Measurements from ENCODE around the gene BSDC1. TPM values are rescaled to one million over a fixed set of nuclear protein-coding genes. Genes with fewer than 3 reads are reported as not detected.

BSDC1 gene
- total and polyA plus RNA-seq, 10 of the 15 experiments (the other 5 are each of a cell fraction or from before 2014, with no cell fraction given), result 3.0 to 39.7 (median 22.8) TPM

GRCh38 chr1:32333251-32333963 lies 60.8 kb downstream of the BSDC1 start:
- ChIA-PET POLR2A (interaction anchor here (0.7 to 2.3 kb wide), 12 partner anchors 9 to 366 kb away, joined by 3 to 10 read pairs (median 4); partner anchors contain the start of genes BSDC1, CCDC28B, HDAC1 and LCK), RAD21 (ENCODE audit: unreplicated experiment) (interaction anchor here (0.8 to 2.5 kb wide), 14 partner anchors 12 to 118 kb away, joined by 3 to 13 read pairs (median 4); partner anchors contain the start of genes BSDC1 and LCK), SMC1A (ENCODE audit: uncharacterized antibody, unreplicated experiment) (interaction anchor here (0.7 to 4.1 kb wide), 12 partner anchors 9 to 118 kb away, joined by 3 to 17 read pairs (median 4); partner anchors contain the start of gene BSDC1), CTCF (interaction anchor here (0.6 to 5.2 kb wide), 20 partner anchors 11 to 356 kb away, joined by 3 to 29 read pairs (median 4); partner anchors contain the start of gene BSDC1)
- Histone ChIP-seq H3K9me3 (replicated peaks; ENCODE audit: control insufficient read depth, insufficient read depth, low read length) (no peaks in the 10 kb centered on the region), H3K79me2 (ENCODE audit: control insufficient read depth, insufficient read depth, low read length) (peaks cover 24% of the 10 kb centered on the region), H3K9ac (ENCODE audit: control insufficient read depth, insufficient read depth, low read length) (no peak overlapping the region; the same call in 1 of the 2 replicates), H3K4me3 (peak overlapping the region; percentile 80; the same call in 1 of the 2 replicates), H3K36me3 (ENCODE audit: control insufficient read depth in 2 of 2, insufficient read depth in 2 of 2, low read length in 1 of 2) (peaks cover 35% of the 10 kb centered on the region in 2 experiments), H3K27ac (ENCODE audit: control insufficient read depth, insufficient read depth) (peak overlapping the region; percentile 3; the same call in 1 of the 2 replicates), H4K20me1 (ENCODE audit: control insufficient read depth, insufficient read depth) (no peaks in the 10 kb centered on the region; the same call in 1 of the 2 replicates), H3K27me3 (replicated peaks in 1 of 2; ENCODE audit: control insufficient read depth in 2 of 2, insufficient read depth in 2 of 2, low read length in 1 of 2) (no peaks in the 10 kb centered on the region), H3K4me1 (ENCODE audit: control insufficient read depth, insufficient read depth, low read length) (peaks cover 38% of the 10 kb centered on the region), H3K4me2 (ENCODE audit: control insufficient read depth, insufficient read depth) (peak overlapping the region; percentile 78), H2AFZ (ENCODE audit: control insufficient read depth, low read depth, low read length) (no peak overlapping the region)
- peak; percentile 7 for FAIRE-seq
- WGBS (ENCODE audit: insufficient coverage, insufficient replicate concordance, low lambda C conversion rate, missing lambda C conversion rate), result 7% methylated on average over 3 of the region's 3 CpGs
- no peak for ATAC-seq
- intact Hi-C loops (cut with micrococcal nuclease; ENCODE audit: unreplicated experiment) (no loop called here), in situ Hi-C loops (cut with MboI) (no loop called here)
- no peak for DNase-seq (ENCODE audit: low read depth, low spot score)
- TSS peak; percentile 59 for BruUV-seq (replicated peaks)
- no peak for TF ChIP-seq JUNB (IDR thresholded peaks at IDR 0.05)
- TF ChIP-seq WRNIP1 (IDR thresholded peaks at IDR 0.05; ENCODE audit: borderline replicate concordance, low read depth, low read length), result no peak
- TF ChIP-seq SREBF2 (IDR thresholded peaks at IDR 0.05; ENCODE audit: low read length), result no peak
- no peak for TF ChIP-seq YY1 (IDR thresholded peaks at IDR 0.05; ENCODE audit: low read depth, low read length)
- peak; percentile 49 for TF ChIP-seq MEF2B (IDR thresholded peaks at IDR 0.05; ENCODE audit: partially characterized antibody, poor library complexity, severe bottlenecking)
- TF ChIP-seq RELB (IDR thresholded peaks at IDR 0.05; ENCODE audit: low read depth), result no peak
- TF ChIP-seq BACH1 (IDR thresholded peaks at IDR 0.05; ENCODE audit: borderline replicate concordance), result peak; percentile 37; the same call in 1 of the 2 replicates
- no peak for TF ChIP-seq E2F8 (IDR thresholded peaks at IDR 0.05; ENCODE audit: low read depth, partially characterized antibody)
- TF ChIP-seq FOXM1 (IDR thresholded peaks at IDR 0.05; ENCODE audit: low read depth, low read length), result no peak
- TF ChIP-seq RAD21 (IDR thresholded peaks at IDR 0.05; ENCODE audit: insufficient read depth, low read depth, low read length), result 0 out of 2 replicates have a peak, but pooled peaks have one; percentile 3
- 0 out of 6 replicates have a peak, but pooled peaks of 1 of the 3 experiments have one; percentile 4 for TF ChIP-seq CTCF (IDR thresholded peaks at IDR 0.05 in 2 of 3, conservative IDR thresholded peaks at IDR 0.05 in 1 of 3; ENCODE audit: control insufficient read depth in 2 of 3, extremely low read depth in 1 of 3, insufficient read depth in 1 of 3, low read depth in 3 of 3, low read length in 3 of 3)
- no peak for TF ChIP-seq NFIC (IDR thresholded peaks at IDR 0.05; ENCODE audit: low read depth, low read length)
- no peak for TF ChIP-seq YBX1 (IDR thresholded peaks at IDR 0.05)

All from GM12878 (cell line).